ENCODE results near the gene PINLYP. TPM values are rescaled to one million over a fixed set of nuclear protein-coding genes. Genes with fewer than 3 reads are reported as not detected.

Gene PINLYP
- total and polyA plus RNA-seq, 7 donors: 1.4 to 21.0 (median 10.8) TPM

DNA sequence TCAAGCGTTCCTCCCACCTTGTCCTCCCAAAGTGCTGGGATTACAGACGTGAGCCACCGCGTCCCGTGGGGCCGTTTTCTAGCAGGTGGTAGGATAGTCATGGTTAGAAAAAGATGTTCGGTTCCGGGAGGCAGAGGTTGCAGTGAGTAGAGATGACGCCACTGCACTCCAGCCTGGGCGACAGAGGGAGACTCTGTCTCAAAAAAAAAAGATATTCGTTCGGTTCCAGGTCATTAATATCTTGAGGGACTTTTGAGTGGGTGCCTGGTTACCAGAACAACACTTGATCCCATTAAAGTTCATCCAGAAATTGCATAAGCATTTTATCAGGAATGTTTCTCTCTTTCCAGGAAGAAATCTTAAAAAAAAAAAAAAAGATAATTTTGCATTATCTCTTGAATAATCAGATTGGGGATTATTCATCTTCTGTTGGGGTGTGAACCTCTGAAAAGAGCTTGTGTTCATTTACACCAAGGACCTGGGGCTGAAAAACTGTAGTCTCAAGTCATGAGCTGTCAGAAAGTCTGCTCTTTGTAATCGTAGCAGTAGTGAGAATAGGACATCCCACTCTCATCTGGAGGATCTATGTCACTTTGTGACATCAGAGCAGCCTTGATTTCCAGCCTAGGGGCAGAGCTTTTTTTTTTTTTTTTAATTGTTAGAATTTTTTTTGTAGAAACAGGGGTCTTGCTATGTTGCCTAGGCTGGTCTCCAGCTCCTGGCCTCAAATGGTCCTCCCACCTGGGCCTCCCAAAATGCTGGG lies 47.6 kb upstream of the PINLYP start:
- peak overlapping the region; percentile 80 to 88 (median 88) for H3K27ac ChIP-seq
- H3K36me3 ChIP-seq: peaks cover 0 to 1% (median 0%) of the 10 kb centered on the region in 4 donors
- DNase-seq: peak; percentile 80
- intact Hi-C loops (cut with DNase I): loop anchor here (5.0 kb wide), 1 partner anchor 66 kb away; no protein-coding TSS in a partner anchor
- TF ChIP-seq EP300 (IDR thresholded peaks at IDR 0.05) (peak in 1 of 4 donors; percentile 15), POLR2AphosphoS5 (IDR thresholded peaks at IDR 0.05) (peak in 1 of 4 donors; percentile 30), POLR2A (IDR thresholded peaks at IDR 0.05) (no peak)
- TF ChIP-seq, protein P1, sequence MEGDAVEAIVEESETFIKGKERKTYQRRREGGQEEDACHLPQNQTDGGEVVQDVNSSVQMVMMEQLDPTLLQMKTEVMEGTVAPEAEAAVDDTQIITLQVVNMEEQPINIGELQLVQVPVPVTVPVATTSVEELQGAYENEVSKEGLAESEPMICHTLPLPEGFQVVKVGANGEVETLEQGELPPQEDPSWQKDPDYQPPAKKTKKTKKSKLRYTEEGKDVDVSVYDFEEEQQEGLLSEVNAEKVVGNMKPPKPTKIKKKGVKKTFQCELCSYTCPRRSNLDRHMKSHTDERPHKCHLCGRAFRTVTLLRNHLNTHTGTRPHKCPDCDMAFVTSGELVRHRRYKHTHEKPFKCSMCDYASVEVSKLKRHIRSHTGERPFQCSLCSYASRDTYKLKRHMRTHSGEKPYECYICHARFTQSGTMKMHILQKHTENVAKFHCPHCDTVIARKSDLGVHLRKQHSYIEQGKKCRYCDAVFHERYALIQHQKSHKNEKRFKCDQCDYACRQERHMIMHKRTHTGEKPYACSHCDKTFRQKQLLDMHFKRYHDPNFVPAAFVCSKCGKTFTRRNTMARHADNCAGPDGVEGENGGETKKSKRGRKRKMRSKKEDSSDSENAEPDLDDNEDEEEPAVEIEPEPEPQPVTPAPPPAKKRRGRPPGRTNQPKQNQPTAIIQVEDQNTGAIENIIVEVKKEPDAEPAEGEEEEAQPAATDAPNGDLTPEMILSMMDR (IDR thresholded peaks at IDR 0.05): no peak
- WGBS, 2 donors: 11 to 54% methylated on average over 13 of the region's 13 CpGs
- H3K4me1 ChIP-seq: peaks cover 0 to 41% (median 38%) of the 10 kb centered on the region in 4 donors
- no peaks in the 10 kb centered on the region for H3K9me3 ChIP-seq
- peak overlapping the region; percentile 58 to 83 (median 82) for H3K4me3 ChIP-seq
- no peaks in the 10 kb centered on the region for H3K27me3 ChIP-seq

DNA sequence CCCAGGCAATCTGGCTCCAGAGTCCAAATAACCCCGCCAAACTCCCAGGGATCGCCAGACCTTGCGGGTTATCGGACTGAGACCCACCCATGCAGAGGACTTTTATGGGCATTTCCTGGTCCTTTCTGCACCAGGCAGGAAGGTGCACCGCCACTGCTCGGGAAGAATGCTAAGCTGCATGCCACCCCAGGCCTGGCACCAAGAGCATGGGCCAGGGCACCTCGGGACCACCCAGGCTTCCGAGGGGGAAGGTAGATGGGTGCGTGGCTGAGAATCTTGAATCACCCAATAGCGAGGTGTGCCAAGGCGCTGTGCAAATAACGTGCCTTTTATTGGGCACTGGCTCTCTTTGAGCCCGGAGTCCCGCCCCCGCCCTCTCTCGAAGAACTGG lies 43.0 kb upstream of the PINLYP start:
- intact Hi-C loops (cut with DNase I): loop anchor here (5.0 kb wide), 1 partner anchor 135 kb away; no protein-coding TSS in a partner anchor
- Histone ChIP-seq H3K36me3 (no peaks in the 10 kb centered on the region), H3K4me1 (peaks cover 0 to 43% (median 37%) of the 10 kb centered on the region in 4 donors), H3K9me3 (no peaks in the 10 kb centered on the region), H3K27ac (peak overlapping the region; percentile 93 to 98 (median 96)), H3K27me3 (no peaks in the 10 kb centered on the region), H3K4me3 (peak overlapping the region; percentile 37 to 66 (median 56))
- 0 to 1% methylated on average over 16 of the region's 16 CpGs for WGBS, 2 donors
- DNase-seq: peak; percentile 80
- TF ChIP-seq POLR2A (IDR thresholded peaks at IDR 0.05) (no peak), POLR2AphosphoS5 (IDR thresholded peaks at IDR 0.05) (no peak), EP300 (IDR thresholded peaks at IDR 0.05) (no peak)
- TF ChIP-seq, protein P1 (IDR thresholded peaks at IDR 0.05): no peak

DNA sequence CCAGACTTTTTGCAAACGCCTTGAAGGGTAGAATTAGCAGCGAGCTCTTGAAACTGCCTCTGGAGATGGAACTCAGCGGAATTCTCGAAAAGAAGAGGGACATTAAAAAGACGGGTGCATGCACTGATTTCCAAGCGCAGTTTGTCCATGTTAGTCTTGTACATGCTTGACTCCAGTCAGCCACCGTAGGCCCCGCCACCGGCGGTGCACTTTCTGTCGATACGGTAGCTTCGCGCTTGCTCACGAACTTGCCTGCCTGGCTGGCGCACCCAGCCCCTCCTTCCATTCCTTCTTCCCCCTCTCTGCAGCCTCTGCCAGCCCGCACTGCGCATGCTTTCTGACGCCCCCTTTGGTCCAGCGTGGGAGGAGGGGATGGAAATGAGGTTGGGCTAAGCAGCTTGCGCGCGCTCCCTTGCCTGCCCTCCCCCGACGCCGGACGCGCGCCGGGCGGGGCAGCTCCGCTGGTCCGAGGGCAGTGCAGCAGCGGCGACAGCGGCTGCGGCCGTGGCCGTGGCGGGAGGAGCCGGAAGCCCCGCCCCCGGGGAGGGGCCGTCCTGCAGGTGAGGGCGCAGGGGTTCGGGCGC lies 42.5 kb upstream of the PINLYP start, which contains the start of gene ZNF575:
ZNF575 (plus strand) TSS at position 227 of the 584 bp plus-strand sequence. CDS start 1,235 bp downstream, outside the sequence.
- TF ChIP-seq POLR2A (IDR thresholded peaks at IDR 0.05) (no peak), POLR2AphosphoS5 (IDR thresholded peaks at IDR 0.05) (peak; percentile 55 to 71 (median 69))
- DNase-seq: peak; percentile 94
- H3K9me3 ChIP-seq: no peaks in the 10 kb centered on the region
- H3K36me3 ChIP-seq: peaks cover 0 to 4% (median 2%) of the 10 kb centered on the region in 4 donors
- peak within 1 kb of the TSS; percentile 93 to 98 (median 96) for H3K27ac ChIP-seq
- 0 to 1% methylated on average over 47 of the region's 47 CpGs for WGBS, 2 donors
- no peaks in the 10 kb centered on the region for H3K27me3 ChIP-seq
- intact Hi-C loops (cut with DNase I): loop anchor here (5.0 kb wide), 1 partner anchor 134 kb away; no protein-coding TSS in a partner anchor
- peaks cover 0 to 38% (median 32%) of the 10 kb centered on the region in 4 donors for H3K4me1 ChIP-seq
- peak within 1 kb of the TSS; percentile 37 to 66 (median 56) for H3K4me3 ChIP-seq

DNA sequence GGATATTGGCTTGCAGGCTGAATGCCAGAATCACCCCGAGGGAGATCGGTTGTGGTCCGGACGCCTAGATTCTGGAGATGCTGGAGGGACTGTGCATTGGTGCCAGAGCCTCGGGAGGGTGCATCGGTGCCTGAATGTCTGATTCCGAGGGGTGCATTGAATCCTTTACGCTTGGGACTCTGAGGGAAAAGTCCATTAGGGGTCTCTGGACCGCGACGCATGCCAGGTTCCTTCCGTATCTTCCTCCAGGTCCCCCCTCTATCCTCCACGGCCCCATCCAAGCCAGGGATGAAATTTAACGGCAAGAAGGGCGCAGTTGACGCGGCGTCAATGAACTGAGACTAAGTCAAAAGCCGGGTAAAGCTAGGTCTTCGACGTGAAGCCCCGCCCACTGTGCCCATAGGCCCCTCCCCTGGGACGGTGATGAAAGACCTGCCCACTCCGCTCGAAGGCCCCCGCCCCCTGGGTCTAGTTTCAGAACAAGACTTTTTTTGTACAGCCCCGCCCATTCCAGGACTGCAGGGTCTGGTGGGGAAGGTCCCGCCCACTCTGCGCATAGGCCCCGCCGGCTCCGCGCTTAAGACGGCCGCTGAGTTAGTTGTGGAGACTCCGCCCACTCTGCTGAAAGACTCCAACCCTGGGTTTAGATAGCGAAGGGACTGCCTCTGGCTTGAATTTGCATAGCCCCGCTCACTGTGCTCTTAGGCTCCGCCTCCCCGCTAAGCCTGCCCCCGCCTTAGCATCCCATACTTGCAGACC lies 41.9 kb upstream of the PINLYP start:
- Histone ChIP-seq H3K36me3 (peaks cover 0 to 10% (median 7%) of the 10 kb centered on the region in 4 donors), H3K4me3 (peak overlapping the region; percentile 37 to 66 (median 56)), H3K4me1 (peaks cover 0 to 34% (median 29%) of the 10 kb centered on the region in 4 donors), H3K27ac (peak overlapping the region; percentile 93 to 98 (median 96)), H3K9me3 (peaks cover 0 to under 1% (median 0%) of the 10 kb centered on the region in 4 donors), H3K27me3 (no peaks in the 10 kb centered on the region)
- TF ChIP-seq EP300 (IDR thresholded peaks at IDR 0.05) (peak in 1 of 4 donors; percentile 6), POLR2AphosphoS5 (IDR thresholded peaks at IDR 0.05) (peak; percentile 9 to 72 (median 55))
- TF ChIP-seq, protein P1 (IDR thresholded peaks at IDR 0.05): no peak
- 1% methylated on average over 41 of the region's 41 CpGs for WGBS, 2 donors
- intact Hi-C loops (cut with DNase I): loop anchor here (1.0 to 5.0 kb wide), 3 partner anchors 63 to 134 kb away; partner anchors contain the start of genes IRGQ and ZNF576
- peak; percentile 100 for DNase-seq
